ENCODE measurements around the gene KCNAB3.

The KCNAB3 gene

DNA sequence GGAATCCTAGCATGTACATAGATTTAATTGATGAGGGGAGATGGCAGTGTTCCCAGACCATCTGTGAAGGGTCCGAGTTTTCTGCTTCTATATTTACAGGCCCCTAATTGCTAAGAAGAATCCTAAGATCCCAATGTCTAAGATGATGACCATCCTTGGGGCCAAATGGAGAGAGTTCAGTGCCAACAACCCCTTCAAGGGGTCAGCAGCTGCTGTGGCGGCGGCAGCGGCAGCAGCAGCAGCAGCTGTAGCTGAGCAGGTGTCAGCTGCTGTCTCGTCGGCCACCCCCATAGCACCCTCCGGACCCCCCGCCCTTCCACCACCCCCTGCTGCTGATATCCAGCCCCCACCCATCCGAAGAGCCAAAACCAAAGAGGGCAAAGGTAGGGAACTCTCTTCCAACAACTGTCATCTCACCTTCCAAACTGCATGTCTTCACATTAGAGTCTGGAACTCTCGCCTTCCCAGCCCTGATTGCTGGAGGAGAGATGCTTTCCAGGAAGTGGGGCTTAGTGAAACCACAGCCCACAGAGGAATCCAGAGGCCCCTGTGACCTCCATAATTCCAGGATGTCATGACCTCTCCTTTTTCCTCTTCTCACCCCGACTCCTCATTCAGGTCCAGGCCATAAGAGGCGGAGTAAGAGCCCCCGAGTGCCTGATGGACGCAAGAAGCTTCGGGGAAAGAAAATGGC is 36.3 kb downstream of the KCNAB3 start:
- no peak for ATAC-seq
- Mint-ChIP-seq H3K27ac (peak overlapping the region; percentile 58), H3K36me3 (no peaks in the 10 kb centered on the region)

DNA sequence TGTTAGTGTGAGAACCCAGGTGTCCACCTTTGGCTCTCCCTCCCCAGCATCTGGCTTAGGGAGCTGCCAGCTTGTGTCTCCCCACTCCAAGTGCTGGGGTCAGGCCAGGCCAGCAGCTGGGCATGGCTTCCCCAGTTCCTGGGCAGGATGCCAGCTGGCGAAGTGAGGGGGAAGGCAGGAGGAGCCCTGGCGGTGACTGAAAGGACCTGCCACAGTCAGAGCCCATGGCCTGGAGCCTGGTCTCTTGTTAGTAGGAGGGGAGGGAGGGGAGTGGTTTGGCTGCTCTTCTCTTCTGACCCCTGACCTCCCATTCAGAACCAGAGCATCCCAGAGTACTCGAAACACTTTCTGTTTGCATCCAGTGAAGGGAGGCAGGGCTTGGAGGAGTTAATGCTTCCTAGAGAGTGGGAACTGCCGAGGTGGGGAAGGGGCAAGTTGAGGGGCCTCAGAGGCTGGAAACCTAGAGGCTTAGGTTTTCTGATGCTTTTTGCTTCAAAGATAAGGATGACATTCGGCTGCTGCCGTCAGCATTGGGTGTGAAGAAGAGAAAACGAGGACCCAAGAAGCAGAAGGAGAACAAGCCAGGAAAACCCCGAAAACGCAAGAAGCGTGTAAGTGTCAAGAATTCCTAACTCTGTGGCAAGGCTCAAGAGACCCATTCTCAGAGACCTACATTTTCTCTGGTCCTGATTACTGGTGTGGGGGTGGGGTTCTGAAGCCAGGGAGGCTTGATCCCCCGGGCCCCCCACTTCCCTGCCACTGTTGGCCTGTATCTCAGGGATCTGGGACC is 40.3 kb downstream of the KCNAB3 start:
- H3K4me3 Mint-ChIP-seq = no peak overlapping the region
- no peak for DNase-seq (ENCODE audit: low spot score in 2 of 2)
- H3K9me3 Mint-ChIP-seq = no peaks in the 10 kb centered on the region
- no peaks in the 10 kb centered on the region for H3K36me3 Mint-ChIP-seq
- H3K4me1 Mint-ChIP-seq = peaks cover 8% of the 10 kb centered on the region
- ATAC-seq = no peak
- H3K27ac Mint-ChIP-seq = no peak overlapping the region

More for the DNA sequence above, 36.3 kb downstream of the KCNAB3 start:
- Mint-ChIP-seq H3K4me3 (no peak overlapping the region), H3K4me1 (peaks cover 30% of the 10 kb centered on the region), H3K9me3 (no peaks in the 10 kb centered on the region)
- DNase-seq (ENCODE audit: low spot score in 2 of 2) = no peak

DNA sequence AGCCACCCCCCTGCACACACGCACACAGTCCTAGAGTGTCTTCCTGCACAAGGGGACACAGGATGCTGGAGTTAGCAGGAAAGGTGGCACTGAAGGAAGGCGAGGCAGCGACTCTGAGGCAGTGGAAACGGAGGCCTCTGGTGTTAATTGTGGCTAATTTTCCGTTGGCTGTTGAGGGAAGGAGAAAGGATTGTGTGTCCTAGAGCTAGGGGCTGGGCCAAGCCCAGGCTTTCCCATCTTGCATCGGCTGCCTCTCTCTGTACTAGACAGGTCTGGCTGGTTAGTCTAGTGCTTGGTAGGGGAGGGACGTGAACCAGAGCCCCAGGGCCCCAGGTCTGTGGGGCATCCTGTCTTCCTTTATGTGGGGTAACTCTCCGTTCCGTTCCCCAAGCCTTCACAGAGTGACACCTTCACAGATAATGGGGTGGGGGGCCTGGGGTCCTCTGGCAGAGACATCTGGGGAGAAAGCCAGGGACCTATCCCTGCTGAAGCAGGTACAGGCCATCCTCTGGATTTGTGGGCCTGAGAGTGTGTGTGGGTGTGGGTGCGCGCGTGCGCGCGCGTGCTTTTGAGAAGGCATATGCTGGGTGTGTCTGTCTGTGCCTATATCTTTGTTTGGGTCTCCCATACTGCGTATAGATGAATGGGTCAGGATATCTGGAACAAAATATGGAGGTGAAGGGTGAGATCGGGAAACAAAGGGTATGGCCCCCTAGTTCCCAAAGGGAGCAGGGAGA is 41.3 kb downstream of the KCNAB3 start, which contains the start of gene CHD3:
CHD3 (plus strand) TSS at position 606 of the 737 bp plus-strand sequence. CDS start 212 bp downstream, outside the sequence.
- DNase-seq (ENCODE audit: low spot score in 2 of 2) = peak; percentile 20 to 70
- peaks cover 8% of the 10 kb centered on the region for H3K4me1 Mint-ChIP-seq
- H3K27ac Mint-ChIP-seq = no peak within 1 kb of the TSS
- no peak within 1 kb of the TSS for H3K4me3 Mint-ChIP-seq
- no peaks in the 10 kb centered on the region for H3K36me3 Mint-ChIP-seq
- no peaks in the 10 kb centered on the region for H3K9me3 Mint-ChIP-seq
- ATAC-seq = peak; percentile 27

DNA sequence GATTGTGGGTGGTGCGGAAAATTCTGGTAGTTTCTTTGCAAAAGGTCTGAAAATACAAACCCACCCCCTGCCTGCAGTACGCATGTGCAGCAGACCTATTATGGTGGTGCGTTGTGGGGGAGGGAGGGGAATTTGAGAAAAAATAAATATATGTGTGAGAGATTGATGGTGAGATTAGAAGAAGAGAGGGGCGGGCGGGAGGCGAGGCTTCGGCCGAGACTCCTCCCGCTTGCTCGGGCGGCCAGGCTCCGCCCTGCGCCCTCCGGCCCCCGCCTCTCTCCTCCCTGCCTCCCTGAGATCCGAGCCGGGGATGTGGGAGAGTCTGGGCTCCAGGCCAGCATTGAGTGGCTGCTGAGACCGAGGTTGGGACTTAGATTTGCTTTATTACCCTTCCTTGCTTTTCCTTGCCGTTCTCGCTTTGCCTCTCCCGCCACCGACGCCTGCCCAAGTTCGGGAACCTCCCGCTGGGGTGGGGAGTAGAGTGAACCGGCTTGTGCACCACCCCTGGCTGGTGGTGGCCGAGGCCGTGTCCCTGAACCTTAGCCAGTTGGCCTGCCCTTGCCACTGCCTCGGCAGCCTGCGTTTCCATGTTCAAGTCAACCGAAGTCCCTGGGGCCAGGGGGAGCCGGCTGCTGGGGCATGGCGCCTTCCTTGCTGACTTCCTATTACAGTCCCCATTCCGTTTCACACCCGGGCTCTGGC is 42.0 kb downstream of the KCNAB3 start:
- Mint-ChIP-seq H3K4me3 (no peak overlapping the region), H3K27ac (no peak overlapping the region), H3K4me1 (peaks cover 8% of the 10 kb centered on the region), H3K9me3 (no peaks in the 10 kb centered on the region), H3K36me3 (no peaks in the 10 kb centered on the region)
- DNase-seq (ENCODE audit: low spot score in 2 of 2) = peak; percentile 51 to 87
- ATAC-seq = peak; percentile 81

DNA sequence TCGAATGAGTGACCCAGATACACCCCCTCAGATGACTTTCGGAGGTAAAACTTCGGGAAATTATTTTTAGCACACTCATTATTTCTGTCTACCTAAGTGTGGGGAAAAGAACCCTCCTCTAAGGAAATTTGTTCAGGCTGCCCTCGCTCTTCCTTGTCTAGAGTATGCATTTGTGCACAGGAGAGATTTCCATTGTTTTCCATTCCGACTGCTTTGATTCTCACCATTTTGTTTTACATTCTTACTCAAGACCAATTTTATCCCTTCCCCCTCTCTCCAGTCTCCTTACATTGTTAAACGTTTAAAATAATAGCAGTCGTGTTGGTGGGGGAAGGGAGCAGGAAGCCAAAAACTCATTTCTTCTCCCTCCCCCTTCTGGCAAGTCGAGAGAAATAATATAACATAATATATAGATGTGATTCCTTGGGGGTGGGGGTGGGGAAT is 42.6 kb downstream of the KCNAB3 start:
- Mint-ChIP-seq H3K9me3 (no peaks in the 10 kb centered on the region), H3K36me3 (no peaks in the 10 kb centered on the region), H3K27ac (no peak overlapping the region), H3K4me1 (peaks cover 8% of the 10 kb centered on the region), H3K4me3 (no peak overlapping the region)
- ATAC-seq (no peak), DNase-seq (ENCODE audit: low spot score in 2 of 2) (no peak)

DNA sequence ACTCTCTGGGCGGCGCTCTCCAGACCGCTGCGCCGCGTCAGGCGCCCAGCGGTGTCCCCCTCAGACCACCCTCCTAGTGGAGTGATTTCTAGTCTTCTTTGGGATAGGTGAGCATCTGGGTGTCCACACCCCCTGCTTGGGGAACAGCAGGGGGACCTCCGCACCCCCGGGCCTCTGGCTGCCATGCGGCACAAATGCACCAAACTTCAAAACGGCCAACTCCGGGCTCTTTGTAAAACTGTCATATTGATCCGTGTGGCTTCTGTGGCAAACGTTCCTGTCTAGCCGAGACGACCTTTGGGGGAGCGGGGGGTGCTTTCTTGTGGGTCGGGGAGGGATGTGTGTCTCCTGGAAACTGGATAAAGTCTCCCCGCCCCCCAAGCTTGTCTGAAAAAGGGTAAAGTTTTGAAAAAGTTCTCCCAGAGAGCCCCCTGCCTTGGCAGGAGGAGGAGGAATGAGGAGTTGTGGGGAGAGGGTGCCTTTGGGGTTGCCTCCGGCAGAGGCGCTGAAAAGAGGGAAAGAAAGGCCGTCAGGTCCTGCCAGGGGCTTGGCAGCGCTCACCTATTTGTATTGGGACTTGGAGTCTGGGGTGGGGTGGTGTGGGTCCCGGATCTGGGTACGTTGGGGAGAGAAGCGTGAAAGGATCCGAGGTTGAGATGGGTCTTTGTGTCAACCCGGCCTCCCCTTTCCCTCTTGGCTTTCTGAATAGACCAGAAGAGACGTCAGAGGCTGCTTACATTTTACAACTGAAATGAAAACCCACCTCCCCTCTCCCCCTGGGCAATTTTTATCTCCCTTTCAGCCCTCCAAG is 43.2 kb downstream of the KCNAB3 start:
- Mint-ChIP-seq H3K4me1 (peaks cover 8% of the 10 kb centered on the region), H3K27ac (no peak overlapping the region), H3K4me3 (no peak overlapping the region), H3K9me3 (no peaks in the 10 kb centered on the region), H3K36me3 (no peaks in the 10 kb centered on the region)
- peak; percentile 29 to 81 for DNase-seq (ENCODE audit: low spot score in 2 of 2)
- ATAC-seq = peak; percentile 11

DNA sequence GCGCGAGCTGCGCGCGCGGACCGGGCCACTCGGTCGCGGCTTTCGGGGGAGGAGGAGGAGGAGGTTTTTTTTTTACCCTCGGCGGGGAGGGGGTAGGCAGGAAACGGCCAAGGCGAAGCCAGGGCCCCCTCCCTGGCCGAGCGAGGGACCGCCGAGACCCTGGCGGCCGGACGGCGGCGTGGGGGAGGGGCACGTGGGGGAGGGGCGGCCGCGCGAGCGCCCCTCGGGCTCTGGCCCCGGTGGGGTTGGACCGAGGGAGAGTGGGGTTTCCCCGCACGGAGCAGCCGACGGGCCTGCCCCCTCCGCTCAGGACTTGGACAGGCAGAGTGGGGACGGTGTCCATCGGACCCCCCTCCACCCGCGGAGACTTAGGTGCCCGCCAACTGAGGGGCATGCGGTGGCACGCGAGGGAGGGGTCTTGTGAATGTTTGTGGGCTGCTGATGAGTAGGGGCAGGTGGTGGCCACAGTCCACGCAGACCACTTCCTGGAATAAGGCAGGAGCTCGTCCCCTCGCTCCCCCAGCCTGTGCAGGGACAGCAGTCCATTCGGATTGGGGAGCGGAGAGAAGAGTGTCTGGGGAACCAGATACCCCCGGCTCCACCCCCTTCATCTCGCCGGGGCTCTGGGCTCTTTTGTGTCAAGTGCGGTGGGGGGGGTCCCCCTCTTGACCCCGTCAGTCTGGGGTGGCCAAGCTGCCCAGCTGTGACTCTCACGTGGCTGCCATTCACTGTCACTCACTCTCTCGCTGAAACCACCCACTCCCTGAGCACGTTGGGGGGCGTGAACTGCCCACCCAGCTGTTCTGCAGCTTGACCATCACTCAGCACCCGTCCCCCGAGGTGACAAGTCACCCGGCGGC is 44.1 kb downstream of the KCNAB3 start:
- Mint-ChIP-seq H3K27ac (no peak overlapping the region), H3K4me1 (peaks cover 7% of the 10 kb centered on the region), H3K4me3 (no peak overlapping the region), H3K9me3 (no peaks in the 10 kb centered on the region), H3K36me3 (no peaks in the 10 kb centered on the region)
- peak; percentile 44 to 85 for DNase-seq (ENCODE audit: low spot score in 2 of 2)
- peak; percentile 41 for ATAC-seq

DNA sequence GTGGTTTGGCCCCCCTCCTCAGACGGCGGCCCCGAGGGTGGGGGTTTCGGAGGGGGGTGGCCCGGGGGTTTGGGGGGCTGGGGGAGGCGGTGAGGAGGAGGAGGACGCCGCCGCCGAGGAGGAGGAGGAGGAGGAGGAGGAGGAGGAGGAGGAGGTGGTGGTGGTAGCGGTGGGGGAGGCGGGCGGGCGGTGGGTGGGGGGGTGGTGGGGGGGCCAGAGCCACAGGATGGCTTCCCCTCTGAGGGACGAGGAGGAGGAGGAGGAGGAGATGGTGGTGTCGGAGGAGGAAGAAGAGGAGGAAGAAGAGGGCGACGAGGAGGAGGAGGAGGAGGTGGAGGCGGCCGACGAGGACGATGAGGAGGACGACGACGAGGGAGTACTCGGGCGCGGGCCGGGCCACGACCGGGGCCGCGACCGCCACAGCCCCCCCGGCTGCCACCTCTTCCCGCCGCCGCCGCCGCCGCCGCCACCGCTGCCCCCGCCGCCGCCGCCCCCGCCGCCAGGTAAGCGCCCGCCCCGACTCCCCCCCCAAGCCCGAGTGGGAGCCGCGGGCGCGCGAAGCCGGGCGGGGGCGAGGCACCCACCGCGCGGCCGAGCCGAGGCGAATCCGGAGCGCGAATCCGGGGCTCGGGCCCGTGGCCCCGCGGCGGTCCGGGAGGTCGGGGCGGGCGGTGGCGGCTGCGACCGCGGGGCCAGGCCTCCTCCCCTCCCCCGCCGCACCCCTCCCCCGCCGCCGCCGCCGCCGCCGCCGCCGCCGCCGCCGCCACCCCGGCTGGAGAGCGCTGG is 44.9 kb downstream of the KCNAB3 start:
- Mint-ChIP-seq H3K36me3 (no peaks in the 10 kb centered on the region), H3K4me3 (no peak overlapping the region), H3K9me3 (no peaks in the 10 kb centered on the region), H3K27ac (peak overlapping the region; percentile 77), H3K4me1 (no peaks in the 10 kb centered on the region)
- peak; percentile 0 for ATAC-seq
- peak; percentile 24 to 69 for DNase-seq (ENCODE audit: low spot score in 2 of 2)

DNA sequence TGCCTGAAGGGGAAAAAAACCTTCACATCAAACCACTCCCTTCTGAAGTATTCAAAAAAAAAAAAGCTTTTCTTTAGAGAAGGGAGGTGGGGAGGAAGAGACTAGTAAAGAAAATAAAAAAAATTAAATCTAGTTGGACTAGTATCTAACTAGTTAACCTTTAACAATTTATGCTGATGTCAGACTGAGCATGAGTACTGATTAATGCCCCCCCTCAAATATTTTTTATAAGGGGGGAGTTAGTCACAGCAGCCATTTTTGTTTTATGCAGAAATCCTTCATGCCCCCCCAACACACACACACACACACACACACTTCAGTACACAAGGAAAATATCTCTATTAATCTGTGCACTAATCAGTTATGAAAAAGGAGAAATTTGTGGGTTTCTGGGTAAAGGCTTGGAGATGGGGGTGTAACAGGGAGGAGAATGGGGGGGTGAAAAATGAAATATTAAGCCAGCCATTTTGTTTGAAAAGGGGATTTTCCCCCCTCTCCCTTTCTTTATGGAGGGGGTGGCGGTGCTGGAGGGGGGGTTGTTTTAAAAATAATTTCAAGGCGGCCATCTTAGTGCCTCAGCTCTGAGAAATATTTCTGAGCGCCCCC is 45.8 kb downstream of the KCNAB3 start:
- DNase-seq (ENCODE audit: low spot score in 2 of 2) (no peak), ATAC-seq (no peak)
- Mint-ChIP-seq H3K9me3 (no peaks in the 10 kb centered on the region), H3K36me3 (no peaks in the 10 kb centered on the region), H3K27ac (peak overlapping the region; percentile 77), H3K4me1 (no peaks in the 10 kb centered on the region), H3K4me3 (no peak overlapping the region)

DNA sequence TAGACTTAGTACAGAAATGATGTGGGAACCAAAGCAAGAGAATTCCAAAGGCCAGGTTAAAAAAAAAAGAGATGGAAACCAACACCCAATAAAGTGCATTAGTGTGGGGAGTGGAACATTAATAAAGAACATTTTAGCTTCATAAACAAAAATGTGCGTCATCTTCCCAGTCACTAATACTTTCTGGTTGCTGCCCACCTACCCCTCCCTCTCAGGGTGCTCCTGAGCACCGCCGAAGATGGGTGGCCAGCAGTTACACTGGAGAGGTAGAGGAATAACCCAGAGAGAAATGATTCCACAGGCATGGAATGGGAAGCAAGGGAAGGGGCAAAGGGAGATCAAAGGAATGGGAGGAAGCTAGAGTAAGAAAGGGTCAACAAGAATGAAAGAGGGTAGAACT is 47.0 kb downstream of the KCNAB3 start:
- no peak for ATAC-seq
- Mint-ChIP-seq H3K4me3 (no peak overlapping the region), H3K9me3 (no peaks in the 10 kb centered on the region), H3K36me3 (peaks cover 7% of the 10 kb centered on the region), H3K4me1 (no peaks in the 10 kb centered on the region), H3K27ac (no peak overlapping the region)
- DNase-seq (ENCODE audit: low spot score in 2 of 2) = no peak

DNA sequence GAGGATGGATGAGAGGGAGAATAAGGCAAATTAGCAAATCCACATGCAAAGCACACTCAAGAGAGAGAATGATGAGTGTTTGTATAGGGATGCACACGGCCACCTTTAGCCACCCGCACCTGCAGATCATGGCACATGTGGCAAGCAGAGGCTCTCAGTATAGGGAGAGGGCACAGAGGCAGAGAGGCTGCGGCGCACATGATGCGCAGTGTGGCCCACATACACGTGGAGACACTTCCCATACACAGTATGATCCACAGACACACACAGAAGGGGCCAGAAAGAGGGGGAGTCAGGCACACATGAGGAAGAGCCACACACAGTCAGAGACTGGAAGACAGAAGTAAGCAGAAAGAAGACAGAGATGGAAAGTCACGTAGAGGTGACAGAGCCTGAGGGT is 47.6 kb downstream of the KCNAB3 start:
- DNase-seq (ENCODE audit: low spot score in 2 of 2) (no peak), ATAC-seq (no peak)
- Mint-ChIP-seq H3K4me3 (no peak overlapping the region), H3K36me3 (peaks cover 12% of the 10 kb centered on the region), H3K9me3 (no peaks in the 10 kb centered on the region), H3K27ac (no peak overlapping the region), H3K4me1 (no peaks in the 10 kb centered on the region)

DNA sequence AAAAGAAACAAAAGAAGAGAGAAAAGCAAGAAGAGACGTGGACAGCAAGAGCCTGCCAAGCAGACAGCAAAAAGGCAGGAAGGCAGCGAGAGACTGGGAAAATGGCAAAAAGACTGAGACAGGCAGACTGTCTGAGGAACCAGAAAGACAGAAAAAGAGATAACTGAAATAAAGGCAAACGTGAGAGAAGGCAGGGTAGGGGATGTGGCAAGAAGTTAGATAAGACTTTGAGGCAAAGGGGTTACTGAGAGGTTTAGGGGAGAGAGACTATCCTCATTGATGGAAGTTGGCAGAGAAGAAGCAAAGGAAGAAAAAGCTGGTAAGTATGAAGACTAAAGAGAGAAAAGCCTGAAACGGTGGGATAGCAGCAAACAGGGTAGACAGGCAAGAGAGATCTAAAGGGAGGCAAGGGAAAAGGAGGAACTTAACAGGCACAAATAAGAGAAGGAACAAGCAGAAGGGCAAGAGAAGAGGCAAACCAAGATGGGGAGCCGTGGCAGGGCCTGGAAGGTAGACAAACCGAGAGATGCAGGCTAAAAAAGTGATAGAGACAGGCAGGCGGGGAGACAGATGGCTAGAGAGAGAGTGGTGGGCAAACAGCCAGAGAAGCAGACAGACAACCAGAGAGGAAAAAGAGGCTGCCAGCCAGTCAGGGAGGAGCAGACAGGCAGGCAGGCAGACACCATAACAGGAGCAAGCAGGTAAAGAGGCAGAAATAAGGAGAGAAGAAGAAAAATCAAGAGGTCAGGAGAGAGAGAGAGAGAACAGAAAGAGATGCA is 48.2 kb downstream of the KCNAB3 start:
- Mint-ChIP-seq H3K36me3 (peaks cover 15% of the 10 kb centered on the region), H3K27ac (no peak overlapping the region), H3K4me3 (no peak overlapping the region), H3K9me3 (no peaks in the 10 kb centered on the region), H3K4me1 (peaks cover 1% of the 10 kb centered on the region)
- ATAC-seq (no peak), DNase-seq (ENCODE audit: low spot score in 2 of 2) (no peak)
